SIG-M5 treated with dmso at 0.1 percent for 504 hours (cell line): ENCODE data around the gene PLEKHS1.
"Not testable (repeated sequence)": the region's sequence is repeated elsewhere in the genome, so short reads cannot be mapped to it uniquely, and the experiment has no call there.

Source experiments
- DNase-seq: peaks from one replicate; lab custom pipeline; 2025; ENCODE audit not compliant: unreplicated experiment; lab: John Stamatoyannopoulos, UW

Gene PLEKHS1

GRCh38 chr10:113740850-113741249 is 10.6 kb upstream of the PLEKHS1 start:
- no peak for DNase-seq

- no peak for DNase-seq
These were observed 9.0 kb upstream of the PLEKHS1 start for GRCh38 chr10:113742466-113742865.

DNA sequence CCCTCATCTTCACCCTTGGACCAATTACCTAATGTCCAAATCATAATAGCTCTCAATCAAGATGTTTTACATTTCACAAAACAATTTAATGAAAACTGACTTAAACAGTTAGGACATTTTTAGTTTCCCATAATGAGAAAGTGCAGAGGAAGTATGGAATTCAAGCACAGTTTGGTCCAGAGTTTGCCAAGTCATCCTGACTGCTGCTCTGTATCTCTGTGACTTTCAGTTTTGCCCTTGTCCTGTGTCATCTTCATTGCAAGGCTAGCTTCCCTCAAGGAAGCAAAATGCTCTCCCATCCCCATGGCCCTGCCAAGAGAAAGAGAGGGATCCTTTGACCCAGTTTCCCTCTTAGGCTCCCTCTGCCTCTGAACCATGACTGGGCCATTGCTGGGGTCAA is 7.9 kb upstream of the PLEKHS1 start:
- DNase-seq, result no peak

DNA sequence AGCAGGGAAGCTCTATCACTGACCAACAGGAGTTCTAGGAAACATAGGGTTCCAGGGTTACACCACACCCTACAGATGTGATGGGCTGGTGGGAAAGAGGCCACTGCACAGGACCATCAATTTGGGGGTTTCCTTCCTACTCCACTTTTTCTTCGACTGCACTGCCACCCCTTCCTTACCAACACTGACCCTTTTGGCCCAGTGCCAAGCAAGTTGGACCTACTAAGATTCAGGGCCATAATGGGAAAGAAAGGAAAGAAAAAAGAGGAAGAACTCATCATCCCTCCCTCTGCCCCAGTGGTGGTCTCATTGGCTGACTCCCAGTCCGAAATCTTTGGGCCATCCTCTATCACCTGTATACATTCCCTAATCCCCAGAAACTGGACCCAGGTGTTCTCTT is 6.1 kb upstream of the PLEKHS1 start:
- DNase-seq, result no peak

DNA sequence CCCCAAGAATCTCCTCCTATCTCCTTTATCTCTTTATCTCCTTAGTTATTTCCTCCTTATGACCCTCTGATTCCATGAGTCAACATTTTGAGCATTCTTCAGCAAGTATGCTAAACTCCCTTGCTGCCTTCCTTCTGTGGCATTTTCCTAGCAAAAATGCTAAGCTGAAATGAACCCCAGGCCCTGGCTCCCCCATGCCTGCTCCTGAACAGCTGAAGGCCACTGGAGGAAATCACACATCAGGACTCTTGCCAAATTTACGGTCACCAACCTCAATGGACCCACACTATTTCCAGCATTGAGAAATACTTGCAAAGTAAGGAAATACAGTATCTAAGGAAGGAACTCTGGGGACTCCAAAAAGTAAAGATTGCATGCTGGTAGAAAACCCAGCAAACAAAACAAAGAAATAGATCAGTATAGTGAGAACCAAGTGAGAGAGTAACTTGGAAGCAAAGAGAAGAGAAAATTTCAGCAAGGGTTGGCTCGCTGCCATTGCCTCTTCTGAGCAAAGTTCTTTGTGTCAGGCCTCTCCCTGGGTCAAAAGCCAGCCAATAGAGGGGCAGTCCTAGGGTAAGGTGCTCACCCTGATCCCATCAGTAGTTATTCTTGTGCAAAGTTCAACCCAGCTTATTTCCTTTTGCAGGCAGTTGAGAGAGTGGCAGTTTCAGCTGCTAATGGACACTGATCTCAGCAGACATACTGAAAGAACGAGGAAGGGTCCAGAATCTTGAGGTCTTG is 5.1 kb upstream of the PLEKHS1 start:
- no peak for DNase-seq

GRCh38 chr10:113752553-113752952 is 1.1 kb downstream of the PLEKHS1 start:
- no peak for DNase-seq

GRCh38 chr10:113753020-113753692 is 1.7 kb downstream of the PLEKHS1 start:
- DNase-seq, result no peak

DNA sequence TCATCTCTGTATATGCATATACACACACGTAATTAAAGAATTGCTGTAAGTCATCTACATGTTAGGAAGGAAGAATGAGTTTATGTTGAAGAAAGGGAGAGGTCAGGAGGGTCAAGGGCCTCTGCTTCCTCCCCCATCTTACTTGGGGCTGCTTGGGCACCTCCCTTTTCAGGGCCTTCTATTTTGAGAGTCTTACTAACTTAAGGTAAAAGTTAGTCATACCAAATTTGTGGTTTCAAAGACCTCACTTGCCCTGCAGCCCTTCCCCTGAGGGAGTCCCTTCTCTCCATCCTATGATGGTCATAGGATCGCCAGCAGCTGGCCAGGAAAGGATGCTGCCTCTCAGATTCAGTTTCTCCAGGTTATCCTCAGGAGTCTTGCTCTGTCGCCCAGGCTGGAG is 2.6 kb downstream of the PLEKHS1 start:
- DNase-seq, result no peak

GRCh38 chr10:113754768-113755167 is 3.3 kb downstream of the PLEKHS1 start:
- no peak for DNase-seq

GRCh38 chr10:113756940-113757543 is 5.6 kb downstream of the PLEKHS1 start:
- DNase-seq, result no peak

- no peak for DNase-seq
These were observed 10.6 kb downstream of the PLEKHS1 start for GRCh38 chr10:113762083-113762482.

- no peak for DNase-seq
These were observed 13.1 kb downstream of the PLEKHS1 start for GRCh38 chr10:113764582-113764981.

- DNase-seq, result no peak
These were observed 14.4 kb downstream of the PLEKHS1 start for GRCh38 chr10:113765910-113766309.

DNA sequence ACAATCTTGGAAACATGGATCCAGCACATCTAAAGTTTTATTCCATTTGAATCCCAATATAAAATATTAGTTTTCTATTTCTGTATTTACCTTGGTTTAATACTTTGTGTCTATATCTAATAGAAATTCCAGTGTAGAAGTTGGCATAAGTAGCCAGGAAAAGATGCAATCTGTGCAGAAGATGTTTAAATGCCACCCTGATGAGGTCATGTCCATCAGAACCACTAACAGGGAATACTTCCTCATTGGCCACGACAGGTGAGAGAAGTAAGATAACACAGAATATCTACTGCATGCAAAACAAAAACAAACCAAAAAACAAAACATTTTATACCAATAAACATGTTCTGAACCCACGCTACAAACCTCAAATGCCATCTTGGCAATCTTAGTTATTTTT is 15.7 kb downstream of the PLEKHS1 start:
- DNase-seq, result no peak

- DNase-seq, result no peak
These were observed 18.9 kb downstream of the PLEKHS1 start for GRCh38 chr10:113770346-113770745.

DNA sequence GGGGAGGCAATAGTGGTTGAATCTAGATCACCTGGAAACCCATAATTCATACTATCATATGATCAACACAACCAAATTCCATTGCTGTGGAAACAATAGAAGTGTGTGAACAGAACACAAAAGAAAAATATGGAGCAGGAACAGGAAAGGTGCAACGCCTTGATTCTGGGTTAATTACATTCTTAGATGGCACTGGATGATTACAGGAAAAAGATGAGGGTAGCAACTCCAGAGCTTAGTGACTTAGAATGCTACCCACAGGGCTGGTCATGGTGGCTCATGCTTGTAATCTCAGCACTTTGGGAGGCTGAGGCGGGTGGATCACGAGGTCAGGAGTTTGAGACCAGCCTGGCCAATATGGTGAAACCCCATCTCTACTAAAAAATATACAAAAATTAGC is 19.6 kb downstream of the PLEKHS1 start:
- DNase-seq, result not testable (repeated sequence)

DNA sequence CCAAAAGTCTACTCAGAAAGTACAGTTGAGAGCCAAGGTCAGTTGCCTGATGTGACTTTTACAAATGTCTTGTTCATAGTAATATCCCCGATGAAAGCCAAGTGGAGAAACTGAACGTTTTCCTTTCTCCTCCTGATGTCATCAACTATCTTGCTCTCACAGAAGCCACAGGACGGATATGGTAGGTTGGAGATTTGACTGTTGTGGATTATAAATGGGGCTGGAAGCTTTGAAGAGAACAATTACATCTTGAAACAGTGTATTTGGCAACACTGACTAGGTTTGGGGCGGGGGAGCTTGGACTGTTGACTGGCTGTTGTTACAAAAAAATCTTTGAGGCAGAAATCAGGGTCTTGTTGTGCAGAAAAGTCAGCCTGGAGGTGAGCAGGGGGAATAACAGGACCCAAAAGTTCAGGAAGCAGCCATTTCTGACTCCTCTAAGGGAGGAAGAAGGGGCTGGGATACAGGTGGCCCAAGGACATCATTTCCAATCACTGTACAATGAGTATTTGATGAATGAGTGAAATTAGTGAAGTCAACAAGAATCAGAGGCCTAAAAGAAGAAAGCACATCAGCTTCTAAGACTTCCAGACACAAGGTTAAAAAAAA is 24.3 kb downstream of the PLEKHS1 start:
- no peak for DNase-seq

DNA sequence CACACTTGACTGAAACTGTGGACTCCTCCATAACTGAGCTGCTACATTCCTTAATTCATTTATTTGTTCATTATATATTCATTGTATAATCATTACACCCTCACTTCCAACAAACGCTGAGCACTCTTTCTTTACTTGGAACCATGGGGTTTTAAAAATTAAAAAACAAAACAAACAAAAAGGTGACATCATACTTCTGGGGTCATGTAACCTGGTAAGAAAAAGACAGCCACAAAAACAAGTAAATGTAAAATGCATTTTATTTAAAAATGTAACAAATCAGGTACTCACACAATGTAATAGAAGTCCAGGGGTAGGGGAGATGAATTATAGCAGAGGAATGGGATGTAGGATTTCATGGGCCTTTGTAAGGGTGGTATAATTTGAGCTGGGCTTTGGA is 25.1 kb downstream of the PLEKHS1 start:
- DNase-seq, result no peak

DNA sequence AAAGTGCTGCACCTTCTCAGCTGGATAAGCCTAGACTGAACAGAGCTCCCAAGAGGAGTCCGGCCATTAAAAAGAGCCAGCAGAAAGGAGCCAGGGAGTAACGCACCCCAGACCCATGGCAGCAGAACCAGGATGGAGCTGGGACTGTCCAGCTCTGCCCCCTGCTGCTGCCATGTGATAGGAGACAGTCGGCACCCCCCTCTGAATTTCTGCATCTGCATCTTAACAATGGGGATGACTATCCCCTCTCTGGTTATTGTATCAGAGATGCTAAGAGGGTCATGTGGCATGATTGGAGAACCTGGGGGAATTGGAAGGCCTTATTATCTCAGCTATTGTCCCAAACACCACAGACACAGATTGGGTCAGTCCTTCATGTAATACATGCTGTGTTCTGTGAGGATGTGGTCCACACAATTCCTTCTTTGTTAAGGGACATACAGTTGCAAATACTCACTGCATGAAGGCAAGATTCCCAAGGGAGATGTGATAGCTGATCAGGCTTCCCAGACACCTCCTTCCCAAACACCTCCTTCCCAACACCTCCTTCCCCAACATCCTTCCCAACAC is 29.3 kb downstream of the PLEKHS1 start:
- no peak for DNase-seq

DNA sequence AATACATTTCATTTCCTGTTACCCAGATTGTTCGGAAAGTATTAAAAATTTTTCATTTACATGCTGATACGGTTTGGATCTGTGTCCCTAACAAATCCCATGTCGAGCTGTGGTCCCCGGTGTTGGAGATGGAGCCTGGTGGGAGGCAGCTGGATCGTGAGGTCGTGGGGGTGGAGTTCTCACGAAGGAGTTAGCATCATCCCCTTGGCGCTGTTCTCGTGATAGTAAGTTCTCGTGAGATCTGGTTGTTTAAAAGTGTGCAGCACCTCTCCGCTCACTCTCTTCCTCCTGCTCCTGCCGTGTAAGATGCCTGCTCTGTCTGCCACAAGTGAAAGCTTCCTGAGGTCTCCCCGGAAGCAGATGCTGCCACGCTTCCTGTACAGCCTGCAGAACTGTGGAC is 30.9 kb downstream of the PLEKHS1 start:
- DNase-seq, result no peak

GRCh38 chr10:113782986-113783704 is 31.7 kb downstream of the PLEKHS1 start:
- no peak for DNase-seq
